SK-N-SH (cell line): Measurements from ENCODE around the gene COL20A1. TPM values are rescaled to one million over a fixed set of nuclear protein-coding genes. Genes with fewer than 3 reads are reported as not detected.

Experiments used
- CTCF ChIA-PET: fragments of 300-600, 350-600 bp; formaldehyde crosslinking; extraction: SDS; loops from one replicate; lab custom pipeline; 2021; lab: Yijun Ruan, JAX
- POLR2A ChIA-PET: fragments of 350-600 bp; sonication (Branson Sonifier 250); formaldehyde crosslinking; extraction: SDS; loops from one replicate; lab custom pipeline; 2020; ENCODE audit warnings: antibody characterized with exemption, inconsistent platforms; lab: Yijun Ruan, JAX
- DNase-seq: peaks from one replicate; pipeline ENCODE4 v3.0.0; 2012
- H2AFZ ChIP-seq: fragments of 200-600 bp; sonication (generic); 2 replicates; pipeline ENCODE4 v1.8.1; 2016; ENCODE audit warnings: antibody characterized with exemption, mild to moderate bottlenecking, low read depth
- H3F3A ChIP-seq: fragments of 200-600 bp; sonication (generic); replicated peaks from 2 replicates; pipeline ENCODE3; 2016; ENCODE audit warnings: antibody characterized with exemption, mild to moderate bottlenecking; ENCODE audit not compliant: insufficient read depth
- H3K27ac ChIP-seq, 2 experiments: fragments of 200-500 bp in 1 of 2; fragments of 200-600 bp in 1 of 2; sonication (Bioruptor generic) in 1 of 2; sonication (generic), shearing (Covaris generic) in 1 of 2; 2 replicates each; pipeline versions ENCODE4 v1.5.1 to v1.6.1; 2014 to 2016; ENCODE audit warnings: low read depth in 2 of 2, inconsistent platforms in 1 of 2, low read length in 1 of 2, mild to moderate bottlenecking in 1 of 2, mixed read lengths in 1 of 2
- H3K27me3 ChIP-seq: fragments of 200-600 bp; sonication (generic), shearing (Covaris generic); 2 replicates; pipeline ENCODE4 v1.6.1; 2016; ENCODE audit warnings: mixed run types; ENCODE audit not compliant: insufficient read depth
- H3K36me3 ChIP-seq, 2 experiments: fragments of 200-500 bp in 1 of 2; fragments of 200-600 bp in 1 of 2; sonication (Bioruptor generic) in 1 of 2; sonication (generic) in 1 of 2; replicated peaks in 1 of 2; 2 replicates each; pipeline versions ENCODE3 to v1.5.1; 2014 to 2016; ENCODE audit warnings: low read length in 1 of 2, mild to moderate bottlenecking in 1 of 2; ENCODE audit not compliant: insufficient read depth in 2 of 2, control insufficient read depth in 1 of 2
- H3K4me1 ChIP-seq, 2 experiments: fragments of 200-500 bp in 1 of 2; fragments of 200-600 bp in 1 of 2; sonication (Bioruptor generic) in 1 of 2; sonication (generic), shearing (Covaris generic) in 1 of 2; 2 replicates each; pipeline versions ENCODE4 v1.5.1 to v1.6.1; 2014 to 2016; ENCODE audit warnings: low read depth in 1 of 2, low read length in 1 of 2, mixed run types in 1 of 2; ENCODE audit not compliant: insufficient read depth in 2 of 2, control insufficient read depth in 1 of 2
- H3K4me2 ChIP-seq: fragments of 200-600 bp; sonication (generic), shearing (Covaris generic); 2 replicates; pipeline ENCODE4 v1.6.1; 2017; ENCODE audit warnings: mixed run types
- H3K4me3 ChIP-seq, 2 experiments: fragments of 200-500 bp in 1 of 2; fragments of 200-600 bp in 1 of 2; sonication (Bioruptor generic) in 1 of 2; sonication (generic), shearing (Covaris generic) in 1 of 2; 2 replicates each; pipeline versions ENCODE4 v1.5.1 to v1.8.1; 2014 to 2016; ENCODE audit warnings: low read depth in 2 of 2, inconsistent platforms in 1 of 2, low read length in 1 of 2, mild to moderate bottlenecking in 1 of 2, mixed read lengths in 1 of 2, moderate library complexity in 1 of 2
- H3K79me2 ChIP-seq: fragments of 200-600 bp; sonication (generic); 2 replicates; pipeline ENCODE4 v1.8.1; 2017; ENCODE audit warnings: mild to moderate bottlenecking; ENCODE audit not compliant: insufficient read depth
- H3K9ac ChIP-seq: fragments of 200-600 bp; sonication (generic); 2 replicates; pipeline ENCODE4 v1.6.1; 2017; ENCODE audit warnings: mixed run types
- H3K9me2 ChIP-seq: fragments of 200-600 bp; sonication (generic); 2 replicates; pipeline ENCODE4 v1.6.1; 2017; ENCODE audit warnings: mixed run types
- H3K9me3 ChIP-seq: fragments of 200-600 bp; sonication (generic); 2 replicates; pipeline ENCODE4 v1.6.1; 2017; ENCODE audit warnings: mixed run types, mild to moderate bottlenecking, moderate library complexity
- H4K20me1 ChIP-seq: fragments of 200-600 bp; sonication (generic); 2 replicates; pipeline ENCODE4 v1.6.1; 2017; ENCODE audit warnings: mild to moderate bottlenecking, mixed run types; ENCODE audit not compliant: insufficient read depth
- CTCF ChIP-seq: fragments of 200-600 bp; sonication (generic); IDR thresholded peaks from 2 replicates; pipeline ENCODE4 v1.6.1; 2017; ENCODE audit warnings: antibody characterized with exemption, mild to moderate bottlenecking, moderate library complexity
- EP300 ChIP-seq, 2 experiments: IDR thresholded peaks; 2 replicates each; pipeline versions ENCODE4 v1.4.0 to v1.6.1; 2012; ENCODE audit warnings: borderline replicate concordance in 1 of 2, low read depth in 1 of 2, low read length in 1 of 2
- EZH2phosphoT487 ChIP-seq: fragments of 200-600 bp; sonication (generic); IDR thresholded peaks from 2 replicates; pipeline ENCODE4 v1.6.1; 2017; ENCODE audit warnings: low read depth, mixed run types, mild to moderate bottlenecking, antibody characterized with exemption, moderate library complexity, borderline replicate concordance
- FOXJ3 ChIP-seq: sonication (generic); formaldehyde crosslinking; IDR thresholded peaks from 2 replicates; pipeline ENCODE4 v1.5.1; 2020; ENCODE audit warnings: mild to moderate bottlenecking, missing genetic modification reagents
- MEF2A ChIP-seq: IDR thresholded peaks from 2 replicates; pipeline ENCODE4 v1.4.0; 2012; ENCODE audit warnings: low read depth, borderline replicate concordance
- NFIC ChIP-seq: IDR thresholded peaks from 2 replicates; pipeline ENCODE4 v1.4.0; 2012; ENCODE audit warnings: borderline replicate concordance
- NRF1 ChIP-seq: IDR thresholded peaks from 2 replicates; pipeline ENCODE4 v1.6.1; 2012; ENCODE audit warnings: low read depth, mild to moderate bottlenecking, low read length
- PBX3 ChIP-seq: IDR thresholded peaks from 2 replicates; pipeline ENCODE4; 2012
- RFX5 ChIP-seq: IDR thresholded peaks from 2 replicates; pipeline ENCODE4 v1.6.1; 2012; ENCODE audit warnings: mild to moderate bottlenecking, improper control_type of control experiment, low read length
- SIN3A ChIP-seq: IDR thresholded peaks from 2 replicates; pipeline ENCODE4 v1.6.1; 2012; ENCODE audit warnings: low read depth, mild to moderate bottlenecking, low read length, moderate library complexity, borderline replicate concordance
- YY1 ChIP-seq: IDR thresholded peaks from 2 replicates; pipeline ENCODE4 v1.4.0; 2012; ENCODE audit warnings: low read depth, mild to moderate bottlenecking
- ZBTB33 ChIP-seq: IDR thresholded peaks from 2 replicates; pipeline ENCODE4 v1.4.0; 2012; ENCODE audit warnings: low read depth, borderline replicate concordance
- WGBS: methylation state at CpG from one replicate; pipeline ENCODE4 v1.1.6; 2017; ENCODE audit warnings: low lambda C conversion rate; 5-methylcytosine and 5-hydroxymethylcytosine counted together
- polyA plus RNA-seq, 3 experiments: library from polyadenylated mRNA; depleted of rRNA; stranded (reverse); fragments of >200 nt; gene quantifications; 2 replicates each; pipeline ENCODE4 v1.2.3, GENCODE V29; 2012
- TF ChIP-seq, protein P1 (sequence below): IDR thresholded peaks from 2 replicates; pipeline ENCODE4 v1.4.0; 2012; ENCODE audit warnings: low read depth, borderline replicate concordance
- TF ChIP-seq, protein P2 (sequence below): IDR thresholded peaks from 2 replicates; pipeline ENCODE4 v1.4.0; 2012; ENCODE audit warnings: low read depth

Gene COL20A1
- polyA plus RNA-seq, 1 of the 3 experiments (the other 2 are of a cell fraction) = not detected

GRCh38 chr20:63248835-63249591 lies 44.0 kb upstream of the COL20A1 start:
- H3K4me1 ChIP-seq = peaks cover 0 to 4% of the 10 kb centered on the region in 2 experiments; a peak in 1 of 4 replicates
- 56% methylated on average over 15 of the region's 25 CpGs for WGBS
- no peak overlapping the region for H3K27ac ChIP-seq
- H3K36me3 ChIP-seq = no peaks in the 10 kb centered on the region
- H4K20me1 ChIP-seq = no peaks in the 10 kb centered on the region
- H3K9ac ChIP-seq = no peak overlapping the region
- H3K4me3 ChIP-seq = no peak overlapping the region
- CTCF ChIA-PET = interaction anchor here (0.9 to 15.6 kb wide), 4 partner anchors 25 to 193 kb away, joined by 3 to 168 read pairs (median 4); no protein-coding TSS in a partner anchor
- H3K79me2 ChIP-seq = no peaks in the 10 kb centered on the region
- peaks cover 22% of the 10 kb centered on the region for H3K27me3 ChIP-seq
- DNase-seq = no peak
- POLR2A ChIA-PET = no interaction called here
- no peaks in the 10 kb centered on the region for H3K9me3 ChIP-seq
- no peaks in the 10 kb centered on the region for H3K9me2 ChIP-seq
- H2AFZ ChIP-seq = no peak overlapping the region
- no peak overlapping the region for H3K4me2 ChIP-seq
- H3F3A ChIP-seq = no peaks in the 10 kb centered on the region
- TF ChIP-seq CTCF (no peak), MEF2A (no peak), YY1 (no peak), EP300 (IDR thresholded peaks at IDR 0.05; ENCODE audit: borderline replicate concordance in 1 of 2, low read depth in 1 of 2, low read length in 1 of 2) (no peak), PBX3 (no peak), FOXJ3 (CRISPR knock-in tag) (no peak), SIN3A (no peak), NRF1 (no peak), RFX5 (no peak), EZH2phosphoT487 (no peak), ZBTB33 (no peak), NFIC (no peak)
- TF ChIP-seq, protein P1, sequence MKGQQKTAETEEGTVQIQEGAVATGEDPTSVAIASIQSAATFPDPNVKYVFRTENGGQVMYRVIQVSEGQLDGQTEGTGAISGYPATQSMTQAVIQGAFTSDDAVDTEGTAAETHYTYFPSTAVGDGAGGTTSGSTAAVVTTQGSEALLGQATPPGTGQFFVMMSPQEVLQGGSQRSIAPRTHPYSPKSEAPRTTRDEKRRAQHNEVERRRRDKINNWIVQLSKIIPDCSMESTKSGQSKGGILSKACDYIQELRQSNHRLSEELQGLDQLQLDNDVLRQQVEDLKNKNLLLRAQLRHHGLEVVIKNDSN = no peak
- TF ChIP-seq, protein P2, sequence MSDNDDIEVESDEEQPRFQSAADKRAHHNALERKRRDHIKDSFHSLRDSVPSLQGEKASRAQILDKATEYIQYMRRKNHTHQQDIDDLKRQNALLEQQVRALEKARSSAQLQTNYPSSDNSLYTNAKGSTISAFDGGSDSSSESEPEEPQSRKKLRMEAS = no peak
